CD4-positive, alpha-beta memory T cell (primary cell): ENCODE data around the gene C6orf120. TPM values are rescaled to one million over a fixed set of nuclear protein-coding genes. Genes with fewer than 3 reads are reported as not detected.
A peak's percentile ranks its signal among the peaks of the same experiment; 100 is the strongest.

Experiments
- CTCF ChIA-PET: fragments of 350-600 bp; sonication (Branson Sonifier 250); formaldehyde crosslinking; loops from one replicate; lab custom pipeline; 2021; ENCODE audit warnings: inconsistent platforms; ENCODE audit not compliant: partially characterized antibody; lab: Charles Lee
- POLR2A ChIA-PET: fragments of 350-600 bp; sonication (Branson Sonifier 250); formaldehyde crosslinking; loops from one replicate; lab custom pipeline; 2021; ENCODE audit not compliant: partially characterized antibody; lab: Charles Lee
- DNase-seq, 5 donors: peaks; one replicate each; pipeline versions ENCODE4 v3.0.0 to v3.0.0-alpha.2; 2020 to 2022; ENCODE audit warnings: mixed read lengths in 1 of 5
- H3K27ac ChIP-seq: one replicate; pipeline ENCODE4 v1.7.0; 2013; ENCODE audit warnings: low read depth, low read length
- H3K27me3 ChIP-seq: 2 replicates; pipeline ENCODE4 v1.7.0; 2013; ENCODE audit warnings: mild to moderate bottlenecking, low read length, moderate library complexity; ENCODE audit not compliant: insufficient read depth
- H3K36me3 ChIP-seq: 2 replicates; pipeline ENCODE4 v1.7.0; 2013; ENCODE audit warnings: mild to moderate bottlenecking, low read length, moderate library complexity; ENCODE audit not compliant: insufficient read depth
- H3K4me1 ChIP-seq: 2 replicates; pipeline ENCODE4 v1.7.0; 2013; ENCODE audit warnings: mild to moderate bottlenecking, low read length, moderate library complexity; ENCODE audit not compliant: insufficient read depth
- H3K4me3 ChIP-seq, 2 donors: one replicate each; pipeline ENCODE4 v1.7.0; 2013; ENCODE audit warnings: low read length in 2 of 2, mild to moderate bottlenecking in 1 of 2
- H3K9me3 ChIP-seq, 2 donors: one replicate each; pipeline ENCODE4 v1.7.0; 2013; ENCODE audit warnings: low read length in 2 of 2, control low read depth in 1 of 2; ENCODE audit not compliant: control insufficient read depth in 1 of 2
- H3K27ac Mint-ChIP-seq, 7 donors: one replicate each; pipeline ENCODE4 v1.8.0; 2020 to 2021; ENCODE audit warnings: mixed read lengths in 7 of 7, mild to moderate bottlenecking in 6 of 7, inconsistent platforms in 3 of 7, moderate library complexity in 3 of 7
- H3K27me3 Mint-ChIP-seq, 2 donors: one replicate each; pipeline ENCODE4 v1.8.0; 2020 to 2021; ENCODE audit warnings: mixed read lengths in 2 of 2
- H3K36me3 Mint-ChIP-seq, 2 donors: one replicate each; pipeline ENCODE4 v1.8.0; 2020 to 2021; ENCODE audit warnings: mixed read lengths in 2 of 2, inconsistent platforms in 1 of 2, mild to moderate bottlenecking in 1 of 2
- H3K4me1 Mint-ChIP-seq, 4 donors: one replicate each; pipeline ENCODE4 v1.8.0; 2020 to 2021; ENCODE audit warnings: mixed read lengths in 4 of 4, mild to moderate bottlenecking in 1 of 4
- H3K4me3 Mint-ChIP-seq, 8 donors: one replicate each; pipeline ENCODE4 v1.8.0; 2020 to 2021; ENCODE audit warnings: mixed read lengths in 8 of 8, mild to moderate bottlenecking in 7 of 8, moderate library complexity in 6 of 8, inconsistent platforms in 3 of 8
- H3K9me3 Mint-ChIP-seq, 8 donors: one replicate each; pipeline ENCODE4 v1.8.0; 2020 to 2021; ENCODE audit warnings: mixed read lengths in 8 of 8, mild to moderate bottlenecking in 5 of 8, inconsistent platforms in 3 of 8, moderate library complexity in 1 of 8
- intact Hi-C: fragments of 100-400 bp; cut with micrococcal nuclease; formaldehyde crosslinking; loops from one replicate; pipeline ENCODE4 v1.15.1; 2023
- polyA plus RNA-seq, 2 donors: library from polyadenylated mRNA; unstranded; fragments of 300-500 nt; fragmentation: Illumina TruSeq; gene quantifications; one replicate each; pipeline ENCODE4 v1.2.3, GENCODE V29; 2021
- total RNA-seq, 2 experiments: library from RNA; stranded (reverse); gene quantifications; one replicate each; pipeline ENCODE4 v1.2.3, GENCODE V29; 2021

The C6orf120 gene
- total and polyA plus RNA-seq, 4 experiments from 2014 or later: 8.3 to 35.9 (median 21.9) TPM

DNA sequence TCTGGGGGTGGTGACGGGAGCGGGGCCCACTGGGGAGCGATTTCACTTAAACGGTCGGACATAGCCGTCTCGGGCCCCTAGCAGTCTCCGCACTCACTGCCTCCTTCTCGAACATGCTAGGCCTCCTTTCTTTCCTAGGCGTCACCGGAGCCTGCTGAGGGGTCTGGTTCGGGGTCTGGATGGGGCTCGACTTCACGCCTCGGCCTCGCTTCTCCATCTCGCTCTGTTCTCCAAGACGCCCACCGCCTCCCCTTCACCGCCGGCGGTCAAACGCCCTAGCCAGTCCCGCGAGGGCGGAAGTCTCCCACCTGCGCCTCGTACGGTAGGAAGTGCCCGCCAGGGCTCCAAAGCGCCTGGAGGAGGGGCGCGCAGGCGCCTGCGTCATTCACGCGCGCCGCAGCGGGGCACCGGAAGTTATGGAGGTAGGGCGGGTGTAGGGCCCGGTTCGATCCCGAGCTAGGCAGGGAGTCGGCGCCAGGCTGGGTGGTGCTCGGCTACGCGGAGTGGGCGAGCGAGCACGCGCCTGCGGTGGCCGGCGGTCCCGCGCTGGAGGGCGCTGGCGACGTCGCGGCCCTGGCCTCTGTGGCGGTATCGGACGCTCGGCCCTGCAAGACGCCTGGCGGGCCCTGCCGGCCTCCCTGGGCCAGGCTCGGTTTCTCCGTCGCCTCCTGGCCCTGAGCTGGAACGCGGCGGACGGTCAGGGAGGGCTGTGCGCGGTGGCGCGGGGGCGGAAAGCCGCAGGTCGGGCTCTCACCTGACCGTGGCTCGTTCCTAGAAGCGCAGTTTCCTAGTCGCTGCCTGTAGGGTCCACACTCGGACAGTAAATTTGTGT is 49.5 kb downstream of the C6orf120 start, which contains the start of the genes DYNLT2 and ERMARD:
TSS of gene DYNLT2 (minus strand) at position 331 of the 832 bp plus-strand sequence. CDS start at position 217, 114 bp downstream.
TSS of gene ERMARD (plus strand) at position 381 of the 832 bp plus-strand sequence. CDS start at position 417, 36 bp downstream.
- DNase-seq: peak; percentile 93 to 96 (median 94)
- Mint-ChIP-seq H3K36me3 (peaks cover 5 to 12% of the 10 kb centered on the region in 2 donors), H3K4me1 (peaks cover 18 to 39% (median 31%) of the 10 kb centered on the region in 4 donors), H3K27ac (peak within 1 kb of the TSS; percentile 99 to 100 (median 100)), H3K9me3 (peaks cover 0 to 13% (median 0%) of the 10 kb centered on the region in 8 donors), H3K4me3 (peak within 1 kb of the TSS; percentile 97 to 100 (median 99)), H3K27me3 (peaks cover 0 to 1% of the 10 kb centered on the region in 2 donors)
- CTCF ChIA-PET: interaction anchor here (1.2 to 1.9 kb wide), 3 partner anchors 29 to 50 kb away, joined by 3 to 5 read pairs (median 4); no protein-coding TSS in a partner anchor
- no peaks in the 10 kb centered on the region for H3K27me3 ChIP-seq
- H3K36me3 ChIP-seq: no peaks in the 10 kb centered on the region
- intact Hi-C loops: loop anchor here (1.0 to 2.0 kb wide), 5 partner anchors 28 to 803 kb away; partner anchors contain the start of genes C6orf120, FAM120B, TBP and WDR27
- peak within 1 kb of the TSS; percentile 93 for H3K27ac ChIP-seq
- peaks cover 0 to 5% of the 10 kb centered on the region in 2 donors for H3K9me3 ChIP-seq
- POLR2A ChIA-PET: interaction anchor here (0.8 to 6.4 kb wide), 16 partner anchors 8 to 833 kb away, joined by 3 to 100 read pairs (median 4); partner anchors contain the start of genes C6orf120, FAM120B, PDCD2 and PHF10
- H3K4me3 ChIP-seq: peak within 1 kb of the TSS; percentile 80 to 90
- peaks cover 24% of the 10 kb centered on the region for H3K4me1 ChIP-seq

DNA sequence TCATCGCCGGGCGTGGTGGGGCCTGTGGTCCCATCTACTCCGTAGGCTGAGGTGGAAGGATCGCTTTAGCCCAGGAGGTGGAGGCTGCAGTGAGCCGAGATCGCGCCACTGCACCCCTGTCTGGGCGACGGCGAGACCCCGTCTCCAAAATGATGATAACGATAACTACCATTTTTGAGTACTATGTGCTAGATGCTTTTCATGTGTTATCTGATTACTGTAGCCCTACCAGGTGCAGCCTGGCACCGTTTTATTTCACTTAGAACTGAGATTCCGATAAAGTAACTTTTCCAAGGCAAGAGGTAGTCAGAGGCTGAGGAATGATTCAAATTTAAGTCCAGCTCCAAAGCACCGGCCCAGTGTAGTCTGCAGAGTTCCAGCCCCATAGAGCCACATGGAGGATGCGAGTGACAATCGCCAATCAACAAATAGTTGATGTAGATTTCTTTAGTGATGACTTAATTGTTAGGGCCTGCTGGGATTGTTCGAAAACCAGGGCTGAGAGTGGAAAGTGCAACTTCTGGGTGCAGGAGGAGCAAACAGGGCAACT is 50.2 kb downstream of the C6orf120 start:
- Histone ChIP-seq H3K4me3 (peak overlapping the region; percentile 60 to 90), H3K27ac (peak overlapping the region; percentile 93), H3K36me3 (no peaks in the 10 kb centered on the region), H3K4me1 (peaks cover 24% of the 10 kb centered on the region), H3K27me3 (no peaks in the 10 kb centered on the region), H3K9me3 (no peaks in the 10 kb centered on the region)
- CTCF ChIA-PET: interaction anchor here (1.2 to 1.9 kb wide), 5 partner anchors 30 to 778 kb away, joined by 3 to 5 read pairs (median 4); no protein-coding TSS in a partner anchor
- peaks cover 0 to 9% (median 0%) of the 10 kb centered on the region in 8 donors for H3K9me3 Mint-ChIP-seq
- H3K27ac Mint-ChIP-seq: peak overlapping the region; percentile 93 to 100 (median 96)
- no peaks in the 10 kb centered on the region for H3K27me3 Mint-ChIP-seq
- DNase-seq: peak in 1 of 5 donors; percentile 5
- peaks cover 7 to 19% of the 10 kb centered on the region in 2 donors for H3K36me3 Mint-ChIP-seq
- H3K4me3 Mint-ChIP-seq: peak overlapping the region; percentile 82 to 100 (median 90)
- peaks cover 18 to 39% (median 31%) of the 10 kb centered on the region in 4 donors for H3K4me1 Mint-ChIP-seq
- POLR2A ChIA-PET: interaction anchor here (0.8 to 6.4 kb wide), 16 partner anchors 7 to 832 kb away, joined by 3 to 100 read pairs (median 4); partner anchors contain the start of genes C6orf120, FAM120B, PDCD2 and PHF10
- intact Hi-C loops: no loop called here

Other genes with a start within 250 kb of the C6orf120 start
- 10 to 100 TPM; 73.0 to 82.8 TPM for gene WDR27, start 97 bp upstream of the C6orf120 start, total RNA-seq
- gene WDR27, start 97 bp upstream of the C6orf120 start, polyA plus RNA-seq: 1 to 10 TPM; 5.9 to 6.7 TPM
- gene PHF10, start 22.4 kb downstream of the C6orf120 start, total RNA-seq: 100 to 1,000 TPM; 106 to 108 TPM
- gene PHF10, start 22.4 kb downstream of the C6orf120 start, polyA plus RNA-seq: 10 to 100 TPM; 17.5 to 24.0 TPM
- 1 to 10 TPM; 4.6 to 6.9 TPM for gene DYNLT2, start 49.4 kb downstream of the C6orf120 start, total RNA-seq
- gene DYNLT2, start 49.4 kb downstream of the C6orf120 start, polyA plus RNA-seq: 1 to 10 TPM in 1 of 2 donors, under 1 TPM in 1; 0.56 to 1.5 TPM
- 10 to 100 TPM; 33.4 to 41.4 TPM for gene ERMARD, start 49.5 kb downstream of the C6orf120 start, total RNA-seq
- gene ERMARD, start 49.5 kb downstream of the C6orf120 start, polyA plus RNA-seq: 10 to 100 TPM; 11.0 to 11.9 TPM